Neutrophil (primary cell): ENCODE measurements around the gene UCK1.

Experiments used
- H3K27ac ChIP-seq: fragments of 200-600 bp; sonication (generic); 2 replicates; pipeline ENCODE4 v1.5.1; 2016; ENCODE audit warnings: mild to moderate bottlenecking, moderate library complexity
- H3K27me3 ChIP-seq: fragments of 200-600 bp; sonication (generic); 2 replicates; pipeline ENCODE4 v1.6.0; 2016; ENCODE audit warnings: mild to moderate bottlenecking
- H3K36me3 ChIP-seq: fragments of 200-600 bp; sonication (generic); 2 replicates; pipeline ENCODE4 v1.5.1; 2017
- H3K4me1 ChIP-seq, 2 experiments: fragments of 200-600 bp in 1 of 2; sonication (generic) in 1 of 2; 1 replicate in 1 of 2; 2 replicates in 1 of 2; pipeline versions ENCODE4 v1.5.1 to v1.6.1; 2013 to 2016; ENCODE audit warnings: low read depth in 1 of 2, low read length in 1 of 2, mild to moderate bottlenecking in 1 of 2, moderate library complexity in 1 of 2; ENCODE audit not compliant: control insufficient read depth in 1 of 2, insufficient read depth in 1 of 2
- H3K4me3 ChIP-seq, 2 experiments: fragments of 200-600 bp in 1 of 2; sonication (generic) in 1 of 2; 1 replicate in 1 of 2; 2 replicates in 1 of 2; pipeline ENCODE4 v1.5.1; 2013 to 2016; ENCODE audit warnings: low read depth in 1 of 2, low read length in 1 of 2, mild to moderate bottlenecking in 1 of 2, moderate library complexity in 1 of 2
- H3K9me3 ChIP-seq: fragments of 200-600 bp; sonication (generic); 2 replicates; pipeline ENCODE4 v1.5.1; 2016
- CTCF ChIP-seq: fragments of 200-600 bp; sonication (generic); IDR thresholded peaks from 2 replicates; pipeline ENCODE4 v1.5.1; 2016; ENCODE audit warnings: antibody characterized with exemption

The UCK1 gene

DNA sequence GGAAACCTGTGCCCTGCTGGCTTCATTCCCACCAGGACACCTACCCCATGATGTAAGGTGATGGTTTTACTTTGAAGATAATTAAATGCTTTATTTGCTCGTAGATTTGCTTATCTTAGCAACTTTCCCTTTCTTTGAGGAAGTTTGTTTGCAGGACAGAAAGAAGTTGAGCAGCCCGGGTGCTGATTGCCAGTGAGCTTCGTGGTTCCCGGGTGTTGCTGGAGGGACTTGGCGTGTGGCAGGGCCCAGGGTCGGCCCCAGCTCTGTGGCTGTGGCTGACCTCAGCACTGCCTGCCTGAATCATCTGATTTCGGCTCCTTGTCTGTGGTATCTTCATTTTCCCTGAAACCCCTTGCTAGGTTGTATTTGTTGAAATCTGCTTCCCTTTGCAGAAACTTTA lies 19.6 kb downstream of the UCK1 start:
- Histone ChIP-seq H3K27ac (no peak overlapping the region), H3K4me3 (no peak overlapping the region), H3K27me3 (no peaks in the 10 kb centered on the region), H3K36me3 (peaks cover 41% of the 10 kb centered on the region), H3K9me3 (peaks cover 16% of the 10 kb centered on the region), H3K4me1 (no peaks in the 10 kb centered on the region)
- no peak for TF ChIP-seq CTCF

DNA sequence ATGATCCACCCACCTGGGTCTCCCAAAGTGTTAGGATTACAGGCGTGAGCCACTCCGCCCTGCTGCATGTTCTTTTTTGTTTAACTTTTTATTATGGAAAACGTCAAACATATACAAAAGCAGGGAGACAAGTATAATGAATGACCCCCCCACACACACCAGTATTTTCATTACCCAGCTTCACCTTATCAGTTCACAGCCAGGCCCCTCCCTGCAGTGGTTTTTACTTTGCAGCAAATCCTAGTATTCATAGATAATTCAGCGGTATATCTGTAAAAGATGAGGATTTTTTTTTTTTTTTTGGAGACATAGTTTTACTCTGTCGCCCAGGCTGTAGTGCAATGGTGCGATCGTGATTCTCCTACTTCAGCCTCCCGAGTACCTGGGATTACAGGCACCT lies 26.1 kb downstream of the UCK1 start:
- H3K9me3 ChIP-seq = no peaks in the 10 kb centered on the region
- no peak overlapping the region for H3K4me3 ChIP-seq
- H3K27me3 ChIP-seq = peaks cover 15% of the 10 kb centered on the region
- H3K27ac ChIP-seq = no peak overlapping the region
- TF ChIP-seq CTCF = no peak
- peaks cover 15 to 19% of the 10 kb centered on the region in 2 experiments for H3K4me1 ChIP-seq
- peaks cover 11% of the 10 kb centered on the region for H3K36me3 ChIP-seq

DNA sequence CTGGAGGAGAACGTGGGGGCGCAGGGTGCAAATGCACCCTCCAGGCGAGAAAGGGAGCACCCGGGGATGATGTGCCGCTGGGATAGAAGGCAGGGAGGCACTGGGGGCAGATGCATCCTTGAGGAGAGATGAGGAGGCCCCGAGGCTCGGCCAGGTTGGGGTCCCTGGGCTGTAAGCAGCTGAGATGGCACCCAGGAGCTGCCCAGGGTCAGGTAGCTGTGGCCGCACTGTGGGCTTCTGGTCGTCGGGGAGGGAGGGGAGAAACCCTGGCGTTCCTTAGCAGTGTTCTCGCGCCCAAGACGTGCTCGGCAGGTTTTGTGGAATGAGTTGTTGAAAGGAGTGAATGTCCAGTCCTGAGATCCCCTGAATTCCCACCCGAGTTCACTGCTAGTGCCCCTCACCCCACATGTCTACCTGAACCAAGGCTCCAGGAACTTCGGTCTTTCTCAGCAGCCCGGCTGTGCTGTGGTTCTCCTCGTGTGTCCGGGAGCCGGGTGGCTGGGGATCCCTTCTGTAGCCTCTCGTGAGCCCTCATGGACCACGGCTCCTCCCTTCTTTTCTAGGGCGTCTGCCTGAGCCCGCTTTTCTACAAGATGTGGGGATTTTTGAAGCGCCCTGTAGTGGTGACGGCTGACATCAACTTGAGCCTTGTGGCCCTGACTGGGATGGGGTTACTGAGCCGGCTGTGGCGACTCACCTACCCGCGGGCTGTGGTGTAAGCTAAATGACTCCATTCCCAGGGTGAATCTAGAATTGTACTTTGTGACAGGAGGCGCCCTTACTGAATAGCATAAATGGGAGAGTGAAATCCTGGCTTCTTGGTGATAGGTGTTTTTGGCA lies 27.2 kb downstream of the UCK1 start:
- peaks cover 15 to 19% of the 10 kb centered on the region in 2 experiments for H3K4me1 ChIP-seq
- no peaks in the 10 kb centered on the region for H3K9me3 ChIP-seq
- no peak for TF ChIP-seq CTCF
- H3K27me3 ChIP-seq = peaks cover 15% of the 10 kb centered on the region
- H3K27ac ChIP-seq = no peak overlapping the region
- H3K4me3 ChIP-seq = peak overlapping the region; percentile 81 to 97
- peaks cover 16% of the 10 kb centered on the region for H3K36me3 ChIP-seq

DNA sequence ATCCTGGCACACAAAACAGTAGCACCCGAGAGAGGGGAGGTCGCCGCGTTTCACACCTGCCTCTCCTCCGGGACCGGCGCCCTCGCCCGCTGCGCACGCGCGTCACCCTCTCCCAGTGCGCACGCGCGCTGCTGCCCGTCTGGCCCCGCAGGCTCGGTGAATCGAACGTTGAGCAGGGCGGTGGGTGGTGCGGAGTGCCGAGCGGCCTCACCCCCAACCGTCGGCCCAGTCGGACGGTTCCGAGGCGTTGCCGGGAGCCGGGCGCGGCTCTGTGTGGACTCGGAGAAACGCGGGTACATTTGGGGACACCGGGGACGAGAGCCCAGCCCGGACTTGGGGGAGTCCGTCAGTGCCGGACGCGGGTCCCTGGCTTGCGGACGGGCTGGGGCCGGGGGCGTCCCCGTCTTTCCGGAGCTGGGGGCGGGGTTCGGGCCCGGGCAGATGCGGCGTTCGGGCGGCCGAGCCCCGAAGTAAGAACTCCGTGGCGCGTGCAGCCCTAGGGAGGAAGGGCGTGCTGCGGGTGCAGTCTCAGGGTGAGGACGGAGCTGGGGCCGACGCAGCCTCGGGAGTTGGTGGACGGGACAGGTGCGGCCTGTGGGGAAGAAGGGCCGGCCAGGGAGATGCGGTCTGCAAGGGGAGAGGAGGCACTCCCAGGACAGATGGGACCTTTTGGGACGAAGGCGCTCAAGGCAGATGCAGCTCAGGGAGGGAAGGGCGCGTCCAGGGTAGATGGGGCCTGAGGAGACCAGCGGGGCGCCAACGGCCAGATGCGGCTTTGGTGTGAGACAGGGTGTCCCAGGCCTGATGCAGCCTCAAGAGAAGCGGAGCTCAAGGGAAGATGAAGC lies 28.1 kb downstream of the UCK1 start, which contains the start of gene POMT1:
POMT1 (plus strand) TSS at position 138 of the 845 bp plus-strand sequence. CDS start 1,301 bp downstream, outside the sequence.
- Histone ChIP-seq H3K4me3 (peak within 1 kb of the TSS; percentile 81 to 97), H3K36me3 (peaks cover 22% of the 10 kb centered on the region), H3K4me1 (peaks cover 15 to 19% of the 10 kb centered on the region in 2 experiments), H3K27ac (peak within 1 kb of the TSS; percentile 56), H3K27me3 (peaks cover 15% of the 10 kb centered on the region), H3K9me3 (no peaks in the 10 kb centered on the region)
- no peak for TF ChIP-seq CTCF

- H3K27me3 ChIP-seq = peaks cover 15% of the 10 kb centered on the region
- H3K4me3 ChIP-seq = no peak overlapping the region
- peaks cover 34% of the 10 kb centered on the region for H3K36me3 ChIP-seq
- H3K27ac ChIP-seq = no peak overlapping the region
- TF ChIP-seq CTCF = no peak
- no peaks in the 10 kb centered on the region for H3K9me3 ChIP-seq
- peaks cover 15 to 19% of the 10 kb centered on the region in 2 experiments for H3K4me1 ChIP-seq
Observed at GRCh38 chr9:131500939-131501541, 30.0 kb downstream of the UCK1 start.
